Measurements from ENCODE around the gene SEMA3F.
"Not testable (repeated sequence)": the region's sequence is repeated elsewhere in the genome, so short reads cannot be mapped to it uniquely, and the experiment has no call there.

Gene SEMA3F

DNA sequence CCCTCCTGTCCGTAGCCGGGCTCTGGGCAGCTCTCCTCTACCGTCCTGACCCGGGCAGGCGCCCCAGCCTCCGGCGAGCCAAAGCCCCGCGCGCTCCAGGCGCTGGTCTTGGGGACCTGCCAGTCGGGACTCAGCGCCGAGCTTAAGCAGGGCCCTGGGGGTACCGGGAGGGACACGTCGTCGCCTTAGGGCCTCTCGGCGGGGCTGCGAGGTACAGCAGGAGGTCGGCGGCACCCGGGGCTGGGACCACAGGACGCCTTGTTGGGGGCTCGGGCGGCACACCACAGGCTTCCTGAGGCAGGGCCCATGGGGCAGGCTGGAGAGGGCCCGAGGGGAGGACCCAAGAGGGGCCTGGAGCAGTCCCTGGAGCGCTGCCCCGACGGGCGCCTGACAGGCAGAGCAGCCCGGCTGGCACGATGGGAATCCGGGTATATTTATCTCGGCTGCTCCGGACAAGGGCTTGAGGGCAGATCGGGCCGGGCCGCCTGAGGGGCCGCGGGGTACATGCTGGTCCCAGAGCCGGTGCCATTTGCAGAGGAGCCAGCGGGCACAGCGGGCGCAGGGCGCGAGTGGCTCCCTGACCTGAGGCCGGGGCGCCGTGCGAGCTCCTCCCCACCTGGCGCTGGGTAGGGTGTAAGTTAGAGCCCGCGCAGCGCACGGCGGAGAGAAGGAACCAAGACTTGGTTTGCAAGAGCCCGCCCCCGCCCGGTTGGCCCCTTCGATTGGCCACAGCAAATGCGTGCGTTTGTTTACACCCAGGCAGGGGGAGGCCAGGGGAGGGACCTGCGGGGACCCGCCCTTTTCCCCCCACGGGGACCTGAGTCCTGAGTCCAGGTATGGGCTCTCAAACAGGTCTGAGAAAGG, 50.5 kb downstream of the SEMA3F start:
- DNase-seq (ENCODE audit: low spot score), result no peak
- in situ Hi-C loops (cut with MboI; ENCODE audit: low sequenced_read_pairs, unreplicated experiment), result no loop called here
- TF ChIP-seq, protein P1, sequence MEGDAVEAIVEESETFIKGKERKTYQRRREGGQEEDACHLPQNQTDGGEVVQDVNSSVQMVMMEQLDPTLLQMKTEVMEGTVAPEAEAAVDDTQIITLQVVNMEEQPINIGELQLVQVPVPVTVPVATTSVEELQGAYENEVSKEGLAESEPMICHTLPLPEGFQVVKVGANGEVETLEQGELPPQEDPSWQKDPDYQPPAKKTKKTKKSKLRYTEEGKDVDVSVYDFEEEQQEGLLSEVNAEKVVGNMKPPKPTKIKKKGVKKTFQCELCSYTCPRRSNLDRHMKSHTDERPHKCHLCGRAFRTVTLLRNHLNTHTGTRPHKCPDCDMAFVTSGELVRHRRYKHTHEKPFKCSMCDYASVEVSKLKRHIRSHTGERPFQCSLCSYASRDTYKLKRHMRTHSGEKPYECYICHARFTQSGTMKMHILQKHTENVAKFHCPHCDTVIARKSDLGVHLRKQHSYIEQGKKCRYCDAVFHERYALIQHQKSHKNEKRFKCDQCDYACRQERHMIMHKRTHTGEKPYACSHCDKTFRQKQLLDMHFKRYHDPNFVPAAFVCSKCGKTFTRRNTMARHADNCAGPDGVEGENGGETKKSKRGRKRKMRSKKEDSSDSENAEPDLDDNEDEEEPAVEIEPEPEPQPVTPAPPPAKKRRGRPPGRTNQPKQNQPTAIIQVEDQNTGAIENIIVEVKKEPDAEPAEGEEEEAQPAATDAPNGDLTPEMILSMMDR (IDR thresholded peaks at IDR 0.05; ENCODE audit: borderline replicate concordance, control extremely low read depth, extremely low read depth, insufficient read depth, missing control alignments), result no peak

DNA sequence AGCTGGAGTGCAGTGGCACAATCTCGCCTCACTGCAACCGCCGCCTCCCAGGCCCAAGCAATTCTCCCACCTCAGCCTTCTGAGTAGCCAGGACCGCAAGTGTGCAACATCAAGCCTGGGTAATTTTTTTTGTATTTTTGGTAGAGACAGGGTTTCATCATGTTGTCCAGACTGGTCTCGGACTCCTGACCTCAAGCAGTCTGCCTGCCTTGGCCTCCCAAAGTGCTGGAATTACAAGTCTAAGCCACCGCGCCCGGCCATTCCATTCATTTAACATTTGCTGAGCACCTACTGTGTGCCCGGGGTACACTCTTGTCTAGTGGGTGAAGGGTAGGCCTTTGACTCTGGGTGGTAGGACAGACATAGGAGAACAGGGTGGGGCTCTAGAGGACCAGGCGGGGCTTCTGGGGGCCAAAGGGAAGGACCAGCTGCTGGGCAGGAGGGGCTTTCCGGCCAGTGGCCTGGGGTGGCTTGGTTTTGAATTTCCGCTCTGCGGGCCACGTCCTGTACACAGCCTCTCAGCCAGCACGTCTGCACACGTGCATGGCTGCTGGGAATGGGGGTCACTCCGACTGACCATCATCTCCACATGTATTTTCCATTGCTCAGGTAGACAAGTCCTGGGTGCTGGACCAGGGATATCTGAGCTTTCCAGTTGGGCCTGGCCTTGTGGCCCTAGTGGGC, 52.4 kb downstream of the SEMA3F start:
- no peak for DNase-seq (ENCODE audit: low spot score)
- in situ Hi-C loops (cut with MboI; ENCODE audit: low sequenced_read_pairs, unreplicated experiment), result no loop called here
- TF ChIP-seq, protein P1 (IDR thresholded peaks at IDR 0.05; ENCODE audit: borderline replicate concordance, control extremely low read depth, extremely low read depth, insufficient read depth, missing control alignments), result no peak

DNA sequence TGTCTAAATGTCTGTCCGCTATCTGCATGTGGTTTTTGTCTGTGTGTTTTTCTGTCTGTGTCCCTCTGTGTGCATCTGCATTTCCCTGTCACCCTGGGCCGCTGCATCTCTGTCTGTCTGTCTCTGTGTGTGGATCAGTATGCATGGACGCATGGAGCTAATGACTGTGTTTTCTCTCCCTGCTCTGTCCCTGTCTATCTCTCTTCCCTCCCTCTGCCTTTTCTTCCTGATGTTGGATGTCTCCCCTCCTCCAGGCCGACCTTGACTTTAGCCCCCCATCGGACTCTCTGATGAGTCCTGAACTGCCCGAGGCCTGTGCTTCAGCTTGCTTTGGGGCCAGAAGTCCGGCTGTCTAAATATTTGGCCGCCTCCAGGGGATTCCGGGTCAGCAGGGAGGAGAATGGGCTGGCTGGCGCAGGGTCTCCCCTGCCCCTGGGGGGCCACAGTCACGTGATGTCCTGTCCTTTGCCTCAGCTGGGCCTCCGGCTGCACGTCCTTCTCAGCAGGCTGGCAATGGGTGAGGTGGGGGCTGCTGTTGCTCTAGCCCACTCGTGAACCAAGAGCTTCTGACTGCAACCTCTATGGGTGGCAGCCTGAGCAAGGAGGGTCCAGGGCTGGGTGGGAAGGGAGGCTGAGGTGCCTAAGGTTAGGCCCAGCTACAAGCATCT, 53.7 kb downstream of the SEMA3F start:
- in situ Hi-C loops (cut with MboI; ENCODE audit: low sequenced_read_pairs, unreplicated experiment), result no loop called here
- no peak for DNase-seq (ENCODE audit: low spot score)
- TF ChIP-seq, protein P1 (IDR thresholded peaks at IDR 0.05; ENCODE audit: borderline replicate concordance, control extremely low read depth, extremely low read depth, insufficient read depth, missing control alignments), result no peak

DNA sequence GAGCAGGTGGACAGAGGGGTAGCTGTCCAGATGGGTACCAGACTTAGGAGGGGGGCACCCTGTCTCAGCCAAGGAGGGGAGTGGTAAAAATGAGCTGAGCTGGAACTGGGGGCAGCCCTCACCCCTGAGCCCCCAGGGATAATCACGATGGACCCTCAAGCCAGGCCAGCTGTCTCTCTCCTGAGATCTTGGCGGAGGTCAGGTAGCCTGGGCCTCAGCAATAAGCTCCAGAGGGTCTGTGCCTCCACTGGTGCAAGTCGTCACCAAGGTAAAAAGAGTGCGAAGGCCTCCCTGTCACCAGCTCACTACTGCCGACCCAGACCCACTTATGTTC, 55.0 kb downstream of the SEMA3F start:
- no peak for DNase-seq (ENCODE audit: low spot score)
- TF ChIP-seq, protein P1 (IDR thresholded peaks at IDR 0.05; ENCODE audit: borderline replicate concordance, control extremely low read depth, extremely low read depth, insufficient read depth, missing control alignments), result no peak
- in situ Hi-C loops (cut with MboI; ENCODE audit: low sequenced_read_pairs, unreplicated experiment), result no loop called here

DNA sequence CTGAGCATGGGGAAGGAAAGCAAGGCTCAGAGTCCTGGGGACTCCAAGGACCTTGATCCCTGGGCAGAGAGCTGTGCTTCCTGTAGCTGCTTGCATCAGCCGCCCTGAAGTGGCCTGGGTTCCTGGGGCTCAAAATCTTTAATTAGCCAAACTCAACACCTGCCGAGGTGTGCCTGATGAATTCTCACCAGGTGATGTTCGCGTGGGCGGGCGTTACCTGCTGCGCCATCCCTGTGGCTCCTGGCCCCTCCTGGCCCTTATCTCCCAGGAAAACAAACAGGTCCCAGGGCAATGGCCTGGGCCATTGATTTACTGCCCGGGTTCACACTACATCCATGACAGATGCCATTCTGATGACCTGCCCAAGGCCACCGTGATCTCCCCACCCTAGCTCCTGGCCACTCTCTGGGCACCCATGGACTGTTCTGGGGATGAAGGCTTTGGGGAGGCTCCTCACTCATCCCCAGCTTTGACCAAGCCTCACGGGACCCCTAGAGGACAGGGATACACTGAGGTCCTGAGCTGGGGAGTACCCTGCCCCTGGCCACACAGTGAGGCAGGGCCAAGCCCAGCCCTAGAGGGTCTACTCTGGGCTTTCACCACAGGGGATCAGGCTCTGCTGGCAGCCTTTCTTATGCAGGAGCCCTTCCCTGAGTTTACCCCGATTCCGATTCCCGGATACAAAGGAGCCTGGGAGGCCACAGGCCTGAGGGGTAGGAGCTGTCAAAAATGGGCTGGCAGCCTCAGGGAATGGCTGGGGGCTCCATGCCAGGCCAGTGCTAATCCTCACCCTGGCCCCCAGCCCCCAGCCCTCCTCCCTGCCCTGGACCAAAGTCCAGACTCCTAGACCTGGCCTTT, 55.6 kb downstream of the SEMA3F start:
- TF ChIP-seq, protein P1 (IDR thresholded peaks at IDR 0.05; ENCODE audit: borderline replicate concordance, control extremely low read depth, extremely low read depth, insufficient read depth, missing control alignments), result no peak
- in situ Hi-C loops (cut with MboI; ENCODE audit: low sequenced_read_pairs, unreplicated experiment), result no loop called here
- no peak for DNase-seq (ENCODE audit: low spot score)

DNA sequence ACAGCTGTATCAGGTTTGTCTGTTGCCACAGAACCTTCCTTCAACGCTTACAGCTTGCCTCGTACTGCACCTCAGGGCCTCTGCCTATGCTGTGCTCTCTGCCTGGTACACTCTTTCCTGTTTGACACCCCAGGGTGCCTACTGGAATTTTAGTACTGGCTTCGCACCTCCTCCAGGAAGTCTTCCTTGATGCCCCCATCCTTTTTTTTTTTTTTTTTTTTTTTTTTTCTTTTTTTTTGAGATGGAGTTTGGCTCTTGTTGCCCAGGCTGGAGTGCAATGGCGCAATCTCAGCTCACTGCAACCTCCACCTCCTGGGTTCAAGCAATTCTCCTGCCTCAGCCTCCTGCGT, 56.2 kb downstream of the SEMA3F start:
- DNase-seq (ENCODE audit: low spot score); in situ Hi-C loops (cut with MboI; ENCODE audit: low sequenced_read_pairs, unreplicated experiment): not testable (repeated sequence)

Measured in GM13976 (cell line).